H1 (cell line): ENCODE data around the gene TMEM132A. TPM values are rescaled to one million over a fixed set of nuclear protein-coding genes. Genes with fewer than 3 reads are reported as not detected.

ENCODE experiments used
- ASH2L ChIP-seq: fragments of 200-600, 300-600 bp; sonication (generic); IDR thresholded peaks from one replicate; pipeline ENCODE4 v1.7.1; 2017; ENCODE audit warnings: low read length
- BRCA1 ChIP-seq: IDR thresholded peaks from 2 replicates; pipeline ENCODE4 v1.6.1; 2012; ENCODE audit warnings: low read depth, low read length, improper control_type of control experiment
- CREB1 ChIP-seq: IDR thresholded peaks from 2 replicates; pipeline ENCODE4 v1.6.1; 2012; ENCODE audit warnings: inconsistent platforms
- GABPA ChIP-seq: IDR thresholded peaks from 2 replicates; pipeline ENCODE4 v1.6.1; 2011; ENCODE audit warnings: mild to moderate bottlenecking, low read length, moderate library complexity, borderline replicate concordance; ENCODE audit not compliant: insufficient read depth
- JUN ChIP-seq: IDR thresholded peaks from 2 replicates; pipeline ENCODE4 v1.6.1; 2011; ENCODE audit warnings: low read depth, mild to moderate bottlenecking, improper control_type of control experiment, low read length
- POLR2A ChIP-seq, 2 experiments: IDR thresholded peaks; 1 replicate in 1 of 2; 2 replicates in 1 of 2; pipeline ENCODE4 v1.6.1; 2011; ENCODE audit warnings: low read depth in 2 of 2, low read length in 2 of 2, mild to moderate bottlenecking in 2 of 2; ENCODE audit errors: control extremely low read depth in 1 of 2
- RXRA ChIP-seq: IDR thresholded peaks from 2 replicates; pipeline ENCODE4 v1.6.1; 2011; ENCODE audit warnings: low read depth, mild to moderate bottlenecking, low read length, moderate library complexity; ENCODE audit not compliant: insufficient read depth
- SIRT6 ChIP-seq: IDR thresholded peaks from one replicate; pipeline ENCODE4 v1.7.1; 2012; ENCODE audit warnings: low read length, inconsistent platforms
- ZNF274 ChIP-seq: IDR thresholded peaks from 2 replicates; pipeline ENCODE4 v1.7.0; 2012; ENCODE audit warnings: low read length, borderline replicate concordance; ENCODE audit errors: extremely low read depth
- polyA plus RNA-seq, 7 experiments: library from polyadenylated mRNA; depleted of rRNA in 3 of 7; stranded (reverse) in 5 of 7; unstranded in 2 of 7; fragments of >200 nt in 5 of 7; fragments of 200-250 nt in 2 of 7; gene quantifications; 1 replicate in 5 of 7; 2 replicates in 1 of 7; 4 replicates in 1 of 7; pipeline versions ENCODE4 v1.2.1 to v1.2.3, GENCODE V29; 2011 to 2013; ENCODE audit warnings: missing spikeins in 2 of 7, mixed read lengths in 2 of 7
- total RNA-seq: library from RNA; stranded (reverse); fragmentation: NEBNext Ultra II Directional; extraction: Animal tissue kit (Norgen Biotek cat#: 25700); gene quantifications from 2 replicates; pipeline ENCODE4 v1.2.1, GENCODE V29; 2021
- TF ChIP-seq, protein P1 (sequence below): fragments of 300-600 bp; sonication (generic); IDR thresholded peaks from 2 replicates; pipeline ENCODE4 v1.7.1; 2012; ENCODE audit warnings: low read length, moderate library complexity, mild to moderate bottlenecking, inconsistent platforms; ENCODE audit not compliant: insufficient replicate concordance
- TF ChIP-seq, protein P2 (sequence below): IDR thresholded peaks from 2 replicates; pipeline ENCODE4 v1.6.1; 2012; ENCODE audit warnings: inconsistent platforms

TMEM132A gene
- total and polyA plus RNA-seq, 2 of the 8 experiments (the other 6 are each of a cell fraction or from before 2014, with no cell fraction given): 46.6 to 97.9 TPM

DNA sequence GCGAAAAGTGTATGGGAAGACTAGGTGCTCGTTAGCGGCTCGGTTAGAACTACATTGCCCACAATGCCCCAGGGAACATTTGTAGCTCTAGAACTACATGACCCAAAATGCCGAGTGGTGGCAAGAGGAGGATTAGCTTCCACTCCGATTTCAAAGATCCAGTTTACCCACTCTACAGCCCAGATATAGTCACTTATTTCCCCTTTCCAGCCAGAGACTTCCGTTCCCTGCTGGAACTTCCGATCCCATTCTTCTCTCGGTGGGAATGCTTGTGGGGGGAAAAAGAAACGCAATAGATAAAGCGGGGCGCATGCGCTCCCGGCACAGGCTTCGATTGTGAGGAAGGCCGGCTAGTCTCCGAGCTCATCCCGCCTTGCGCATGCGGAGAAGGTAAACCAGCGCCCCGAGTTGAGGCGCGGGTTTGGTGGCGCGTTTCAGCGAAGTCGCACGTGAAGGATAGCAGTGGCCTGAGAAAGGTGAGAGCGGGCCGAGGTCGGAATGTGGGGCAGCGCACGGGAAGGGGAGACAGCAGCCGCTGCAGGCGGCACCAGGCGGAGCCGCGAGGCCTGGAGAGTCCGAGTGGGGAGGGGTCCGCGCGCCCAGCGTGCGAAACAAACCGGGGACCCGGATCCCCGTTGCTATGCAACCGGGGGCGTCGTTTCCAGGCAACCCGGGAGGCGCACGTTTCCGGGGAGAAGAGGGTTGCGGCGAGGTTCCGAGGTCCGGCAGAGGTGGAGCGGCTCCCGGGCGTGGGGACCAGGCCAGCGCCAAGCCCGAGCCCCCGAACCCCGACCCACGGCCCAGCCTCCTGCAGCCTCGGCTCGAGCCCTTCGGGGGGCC, 10.2 kb upstream of the TMEM132A start, which contains the start of gene TMEM109 (continued):
- TF ChIP-seq, protein P1, sequence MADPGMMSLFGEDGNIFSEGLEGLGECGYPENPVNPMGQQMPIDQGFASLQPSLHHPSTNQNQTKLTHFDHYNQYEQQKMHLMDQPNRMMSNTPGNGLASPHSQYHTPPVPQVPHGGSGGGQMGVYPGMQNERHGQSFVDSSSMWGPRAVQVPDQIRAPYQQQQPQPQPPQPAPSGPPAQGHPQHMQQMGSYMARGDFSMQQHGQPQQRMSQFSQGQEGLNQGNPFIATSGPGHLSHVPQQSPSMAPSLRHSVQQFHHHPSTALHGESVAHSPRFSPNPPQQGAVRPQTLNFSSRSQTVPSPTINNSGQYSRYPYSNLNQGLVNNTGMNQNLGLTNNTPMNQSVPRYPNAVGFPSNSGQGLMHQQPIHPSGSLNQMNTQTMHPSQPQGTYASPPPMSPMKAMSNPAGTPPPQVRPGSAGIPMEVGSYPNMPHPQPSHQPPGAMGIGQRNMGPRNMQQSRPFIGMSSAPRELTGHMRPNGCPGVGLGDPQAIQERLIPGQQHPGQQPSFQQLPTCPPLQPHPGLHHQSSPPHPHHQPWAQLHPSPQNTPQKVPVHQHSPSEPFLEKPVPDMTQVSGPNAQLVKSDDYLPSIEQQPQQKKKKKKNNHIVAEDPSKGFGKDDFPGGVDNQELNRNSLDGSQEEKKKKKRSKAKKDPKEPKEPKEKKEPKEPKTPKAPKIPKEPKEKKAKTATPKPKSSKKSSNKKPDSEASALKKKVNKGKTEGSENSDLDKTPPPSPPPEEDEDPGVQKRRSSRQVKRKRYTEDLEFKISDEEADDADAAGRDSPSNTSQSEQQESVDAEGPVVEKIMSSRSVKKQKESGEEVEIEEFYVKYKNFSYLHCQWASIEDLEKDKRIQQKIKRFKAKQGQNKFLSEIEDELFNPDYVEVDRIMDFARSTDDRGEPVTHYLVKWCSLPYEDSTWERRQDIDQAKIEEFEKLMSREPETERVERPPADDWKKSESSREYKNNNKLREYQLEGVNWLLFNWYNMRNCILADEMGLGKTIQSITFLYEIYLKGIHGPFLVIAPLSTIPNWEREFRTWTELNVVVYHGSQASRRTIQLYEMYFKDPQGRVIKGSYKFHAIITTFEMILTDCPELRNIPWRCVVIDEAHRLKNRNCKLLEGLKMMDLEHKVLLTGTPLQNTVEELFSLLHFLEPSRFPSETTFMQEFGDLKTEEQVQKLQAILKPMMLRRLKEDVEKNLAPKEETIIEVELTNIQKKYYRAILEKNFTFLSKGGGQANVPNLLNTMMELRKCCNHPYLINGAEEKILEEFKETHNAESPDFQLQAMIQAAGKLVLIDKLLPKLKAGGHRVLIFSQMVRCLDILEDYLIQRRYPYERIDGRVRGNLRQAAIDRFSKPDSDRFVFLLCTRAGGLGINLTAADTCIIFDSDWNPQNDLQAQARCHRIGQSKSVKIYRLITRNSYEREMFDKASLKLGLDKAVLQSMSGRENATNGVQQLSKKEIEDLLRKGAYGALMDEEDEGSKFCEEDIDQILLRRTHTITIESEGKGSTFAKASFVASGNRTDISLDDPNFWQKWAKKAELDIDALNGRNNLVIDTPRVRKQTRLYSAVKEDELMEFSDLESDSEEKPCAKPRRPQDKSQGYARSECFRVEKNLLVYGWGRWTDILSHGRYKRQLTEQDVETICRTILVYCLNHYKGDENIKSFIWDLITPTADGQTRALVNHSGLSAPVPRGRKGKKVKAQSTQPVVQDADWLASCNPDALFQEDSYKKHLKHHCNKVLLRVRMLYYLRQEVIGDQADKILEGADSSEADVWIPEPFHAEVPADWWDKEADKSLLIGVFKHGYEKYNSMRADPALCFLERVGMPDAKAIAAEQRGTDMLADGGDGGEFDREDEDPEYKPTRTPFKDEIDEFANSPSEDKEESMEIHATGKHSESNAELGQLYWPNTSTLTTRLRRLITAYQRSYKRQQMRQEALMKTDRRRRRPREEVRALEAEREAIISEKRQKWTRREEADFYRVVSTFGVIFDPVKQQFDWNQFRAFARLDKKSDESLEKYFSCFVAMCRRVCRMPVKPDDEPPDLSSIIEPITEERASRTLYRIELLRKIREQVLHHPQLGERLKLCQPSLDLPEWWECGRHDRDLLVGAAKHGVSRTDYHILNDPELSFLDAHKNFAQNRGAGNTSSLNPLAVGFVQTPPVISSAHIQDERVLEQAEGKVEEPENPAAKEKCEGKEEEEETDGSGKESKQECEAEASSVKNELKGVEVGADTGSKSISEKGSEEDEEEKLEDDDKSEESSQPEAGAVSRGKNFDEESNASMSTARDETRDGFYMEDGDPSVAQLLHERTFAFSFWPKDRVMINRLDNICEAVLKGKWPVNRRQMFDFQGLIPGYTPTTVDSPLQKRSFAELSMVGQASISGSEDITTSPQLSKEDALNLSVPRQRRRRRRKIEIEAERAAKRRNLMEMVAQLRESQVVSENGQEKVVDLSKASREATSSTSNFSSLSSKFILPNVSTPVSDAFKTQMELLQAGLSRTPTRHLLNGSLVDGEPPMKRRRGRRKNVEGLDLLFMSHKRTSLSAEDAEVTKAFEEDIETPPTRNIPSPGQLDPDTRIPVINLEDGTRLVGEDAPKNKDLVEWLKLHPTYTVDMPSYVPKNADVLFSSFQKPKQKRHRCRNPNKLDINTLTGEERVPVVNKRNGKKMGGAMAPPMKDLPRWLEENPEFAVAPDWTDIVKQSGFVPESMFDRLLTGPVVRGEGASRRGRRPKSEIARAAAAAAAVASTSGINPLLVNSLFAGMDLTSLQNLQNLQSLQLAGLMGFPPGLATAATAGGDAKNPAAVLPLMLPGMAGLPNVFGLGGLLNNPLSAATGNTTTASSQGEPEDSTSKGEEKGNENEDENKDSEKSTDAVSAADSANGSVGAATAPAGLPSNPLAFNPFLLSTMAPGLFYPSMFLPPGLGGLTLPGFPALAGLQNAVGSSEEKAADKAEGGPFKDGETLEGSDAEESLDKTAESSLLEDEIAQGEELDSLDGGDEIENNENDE: no peak
- TF ChIP-seq CREB1: peak; percentile 57; the same call in 1 of the 2 replicates
- TF ChIP-seq SIRT6: no peak
- TF ChIP-seq ZNF274: no peak
- peak; percentile 33 for TF ChIP-seq ASH2L
- no peak for TF ChIP-seq GABPA
- no peak for TF ChIP-seq RXRA
- no peak for TF ChIP-seq JUN
- TF ChIP-seq POLR2A (IDR thresholded peaks at IDR 0.05; ENCODE audit: control extremely low read depth in 1 of 2, low read depth in 2 of 2, low read length in 2 of 2): peak in 1 of 2 experiments; percentile 44; a peak in 2 of 3 replicates
- TF ChIP-seq, protein P2, sequence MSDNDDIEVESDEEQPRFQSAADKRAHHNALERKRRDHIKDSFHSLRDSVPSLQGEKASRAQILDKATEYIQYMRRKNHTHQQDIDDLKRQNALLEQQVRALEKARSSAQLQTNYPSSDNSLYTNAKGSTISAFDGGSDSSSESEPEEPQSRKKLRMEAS: peak; percentile 97
- TF ChIP-seq BRCA1: no peak
